ENCODE results near the gene XPO6.
"Not testable (repeated sequence)": the region's sequence is repeated elsewhere in the genome, so short reads cannot be mapped to it uniquely, and the experiment has no call there.

Gene XPO6

GRCh38 chr16:28145796-28146195, 66.0 kb downstream of the XPO6 start:
- DNase-seq, result no peak

DNA sequence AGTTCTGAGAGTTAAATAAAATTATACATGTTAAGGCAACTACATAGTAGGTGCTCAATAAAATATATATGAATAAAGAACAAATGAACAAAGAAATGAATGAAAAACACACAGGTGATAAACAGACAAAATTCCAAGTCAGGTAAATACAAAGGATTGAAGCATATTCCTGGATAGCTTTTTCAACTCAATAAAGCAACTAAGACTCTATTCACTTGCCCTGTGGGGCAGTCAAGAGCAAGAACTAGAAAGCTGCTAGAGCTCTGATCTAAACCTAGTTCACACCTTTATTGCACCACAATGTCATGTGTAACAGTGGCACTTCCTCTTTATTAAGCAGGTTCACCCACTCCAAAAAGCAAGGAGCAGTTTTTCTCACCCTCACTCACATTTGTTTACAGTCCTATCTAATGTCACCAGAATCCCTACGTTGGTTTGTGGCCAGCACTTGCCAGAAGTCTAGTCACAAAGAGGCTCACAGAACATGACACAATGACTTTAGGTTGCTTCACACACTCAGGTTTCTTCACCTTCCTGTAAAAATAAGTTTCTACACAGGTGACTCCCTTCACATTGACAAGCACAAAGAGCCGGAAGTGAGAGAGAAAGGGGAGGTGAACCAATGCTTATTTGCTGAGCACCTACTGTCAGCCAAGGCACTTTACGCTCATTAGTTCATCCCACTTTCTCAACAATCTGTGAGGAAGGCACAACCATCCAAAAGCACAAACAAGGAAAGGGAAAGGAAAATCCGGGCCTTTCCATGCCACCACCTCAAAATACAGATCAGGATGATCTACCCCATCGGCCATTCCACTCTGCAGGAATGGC, 70.8 kb downstream of the XPO6 start:
- DNase-seq, result no peak

DNA sequence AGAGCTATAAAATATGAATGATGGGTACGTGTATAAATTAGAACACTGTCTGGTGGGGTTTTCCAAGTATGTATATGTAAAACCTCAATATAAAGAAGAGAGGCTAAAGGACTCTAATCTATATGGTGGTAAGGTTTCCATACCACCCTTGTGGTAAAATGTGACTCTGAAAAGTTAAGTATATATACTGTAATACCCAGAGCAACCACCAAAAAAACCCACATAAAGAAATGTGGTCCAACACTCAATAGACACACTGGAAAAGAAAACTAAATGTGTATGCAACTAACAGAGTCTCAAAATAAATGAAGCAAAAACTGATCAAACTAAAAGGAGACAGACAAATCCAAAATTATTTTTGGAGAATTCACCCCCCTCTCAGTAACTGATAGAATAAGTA, 72.2 kb downstream of the XPO6 start:
- DNase-seq, result no peak

- DNase-seq, result no peak
These were observed 74.9 kb downstream of the XPO6 start for GRCh38 chr16:28136751-28137434.

DNA sequence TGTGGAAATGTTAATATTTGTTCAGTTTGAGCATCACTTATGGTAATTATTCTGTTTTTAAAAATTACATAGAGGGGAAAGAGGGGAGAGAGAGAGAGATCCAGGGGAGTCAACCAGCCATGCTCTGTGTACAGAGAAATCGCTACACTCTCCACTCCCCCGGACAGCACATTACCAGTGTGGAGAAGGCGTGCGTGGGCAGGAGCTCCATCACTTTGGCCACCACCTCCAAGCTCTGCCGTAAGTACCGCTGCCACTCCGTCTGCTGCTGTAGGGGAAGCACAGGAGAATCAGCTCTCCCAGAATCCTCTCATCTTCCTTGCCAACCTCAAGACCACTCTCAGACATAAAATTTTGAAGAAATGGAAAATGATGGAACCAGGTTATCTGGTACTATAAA, 78.1 kb downstream of the XPO6 start:
- DNase-seq, result no peak

DNA sequence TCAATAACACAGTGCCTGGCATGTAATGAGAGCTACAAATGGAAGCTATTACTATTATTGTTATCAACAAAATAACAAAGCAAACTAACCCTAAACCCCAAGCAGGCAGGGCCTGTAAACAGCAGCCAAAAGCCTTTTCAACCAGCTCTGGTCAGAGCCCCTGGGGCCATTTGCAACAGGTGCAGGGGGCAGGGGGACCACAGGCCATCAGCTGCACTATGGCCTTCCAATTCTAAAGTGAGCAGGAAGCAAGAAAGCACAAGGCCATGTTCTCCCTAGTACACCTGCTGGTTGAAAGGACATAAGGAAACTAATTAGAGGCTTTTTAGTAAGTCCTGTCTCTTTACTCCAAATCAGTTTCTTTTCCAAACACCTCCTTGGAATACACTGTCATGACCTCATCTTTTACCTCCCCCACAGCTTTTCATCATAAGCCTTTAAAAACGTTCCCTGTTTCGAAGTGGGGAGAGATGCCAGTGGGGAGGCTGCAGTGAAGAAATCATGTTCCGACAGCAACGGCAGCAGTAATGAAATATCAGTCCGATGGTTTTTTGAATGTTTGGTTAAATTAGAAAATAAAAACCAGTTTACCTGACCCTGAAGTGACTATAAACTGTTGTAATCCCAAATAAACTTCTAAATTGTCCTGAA, 79.9 kb downstream of the XPO6 start:
- no peak for DNase-seq

DNA sequence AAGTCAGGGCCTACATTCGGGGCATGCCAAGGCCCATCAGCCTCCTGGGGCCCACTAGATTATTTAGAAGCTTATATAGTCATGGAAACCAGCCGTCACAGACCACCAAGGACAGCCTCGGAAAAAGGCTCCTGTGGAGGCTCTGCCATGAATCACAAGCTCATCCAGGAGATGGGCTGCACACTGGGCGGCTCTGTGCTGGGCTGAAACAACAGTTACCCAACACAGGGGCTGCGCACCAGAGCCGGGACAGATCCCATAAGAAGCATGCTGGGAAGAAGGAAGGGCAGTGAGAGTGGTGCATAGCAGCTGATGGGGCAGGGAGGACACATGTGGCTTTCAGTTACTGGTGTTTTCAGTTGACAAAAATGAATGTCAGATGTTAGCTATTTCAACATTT, 80.6 kb downstream of the XPO6 start:
- DNase-seq, result no peak

DNA sequence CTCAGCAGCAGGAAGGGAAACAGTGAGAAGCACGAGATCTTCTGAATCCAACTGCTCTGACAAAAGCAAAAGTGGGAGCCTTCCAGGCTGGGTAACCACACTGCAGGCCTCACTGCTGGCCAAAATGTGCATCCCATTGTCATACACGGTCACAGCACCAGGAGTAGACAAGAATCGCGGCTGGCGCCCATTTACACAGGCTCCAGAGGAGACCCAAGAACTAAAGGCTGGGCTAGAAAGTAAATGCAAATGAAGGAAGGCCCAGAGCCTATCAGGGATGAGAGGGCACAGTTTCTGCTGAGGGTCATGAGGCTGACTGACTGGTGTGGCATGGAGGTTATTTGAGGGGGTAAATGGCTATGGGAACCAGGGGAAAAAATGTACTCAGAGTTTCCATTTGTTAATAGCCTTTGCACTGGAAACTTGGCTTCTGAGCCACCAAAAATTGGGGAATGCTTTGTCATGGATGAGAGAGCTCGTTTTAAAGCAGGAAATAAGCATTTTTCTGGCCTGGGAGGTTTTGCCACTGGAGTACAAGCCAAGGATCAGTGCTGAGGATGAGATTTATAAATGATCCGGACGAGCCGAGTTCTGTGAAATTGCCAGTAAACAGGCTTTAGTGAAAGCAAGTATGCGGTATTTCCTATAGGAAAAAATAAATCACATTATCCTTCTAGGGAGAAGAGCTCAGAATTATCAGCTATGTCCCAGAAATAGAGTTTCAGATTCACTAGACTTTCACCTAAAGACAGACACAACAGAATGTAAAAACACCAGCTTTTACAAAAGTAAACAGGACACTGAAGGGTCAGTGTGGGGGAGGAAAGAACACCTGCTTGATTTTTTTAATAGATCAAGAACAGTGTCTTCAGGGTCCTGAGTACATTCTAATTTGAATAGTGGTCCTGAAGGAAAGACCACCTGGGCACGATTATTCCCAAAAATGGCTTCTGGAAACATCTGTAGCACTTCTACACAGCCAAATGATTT, 81.4 kb downstream of the XPO6 start:
- no peak for DNase-seq

DNA sequence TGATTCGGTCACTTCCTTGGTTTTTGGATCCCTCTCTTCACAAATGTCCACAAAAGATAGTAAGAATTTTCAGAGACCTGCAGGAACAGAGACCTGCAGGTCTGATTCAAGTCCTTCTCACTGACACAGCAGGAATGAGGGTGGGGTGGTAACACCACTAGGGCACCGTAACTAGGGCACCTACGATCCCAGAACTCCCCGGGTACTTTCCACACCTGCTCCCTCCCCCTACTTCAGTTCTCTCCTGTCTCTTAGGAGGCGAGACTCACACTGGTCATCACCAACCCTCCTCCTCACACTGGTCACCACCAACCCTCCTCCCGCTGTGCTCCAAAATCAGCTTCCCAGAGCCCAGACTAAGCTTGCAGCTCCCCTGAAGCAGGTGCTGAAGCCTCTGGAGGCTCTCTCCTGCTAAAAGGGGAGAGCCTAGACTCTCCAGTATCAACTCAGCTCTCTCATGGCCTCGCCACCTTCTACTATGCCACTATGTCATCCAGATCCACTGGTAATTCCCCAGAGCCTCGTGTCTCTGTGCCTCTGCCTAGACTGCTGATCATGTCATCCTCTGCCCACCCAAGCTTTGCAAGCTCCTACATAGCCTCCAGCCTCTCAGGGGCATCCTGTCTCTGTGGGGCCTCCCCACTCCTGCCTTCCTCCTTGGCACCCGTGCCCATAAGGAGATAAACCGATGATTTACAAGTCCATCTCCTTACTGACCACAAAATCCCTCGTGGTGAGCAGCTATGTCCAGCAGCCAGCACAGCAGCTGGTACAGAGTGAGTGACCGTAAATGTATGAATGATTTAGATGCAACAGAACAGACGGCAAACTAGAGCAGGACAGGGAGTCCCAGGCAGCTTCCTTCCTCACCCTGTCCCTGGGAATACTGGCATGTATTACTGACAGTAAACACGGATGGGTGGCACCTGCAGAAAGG, 84.8 kb downstream of the XPO6 start:
- DNase-seq, result no peak

- no peak for DNase-seq
These were observed 86.2 kb downstream of the XPO6 start for GRCh38 chr16:28125592-28125991.

GRCh38 chr16:28121527-28121926, 90.2 kb downstream of the XPO6 start:
- DNase-seq, result no peak

- DNase-seq, result no peak
These were observed 91.0 kb downstream of the XPO6 start for GRCh38 chr16:28120754-28121153.

DNA sequence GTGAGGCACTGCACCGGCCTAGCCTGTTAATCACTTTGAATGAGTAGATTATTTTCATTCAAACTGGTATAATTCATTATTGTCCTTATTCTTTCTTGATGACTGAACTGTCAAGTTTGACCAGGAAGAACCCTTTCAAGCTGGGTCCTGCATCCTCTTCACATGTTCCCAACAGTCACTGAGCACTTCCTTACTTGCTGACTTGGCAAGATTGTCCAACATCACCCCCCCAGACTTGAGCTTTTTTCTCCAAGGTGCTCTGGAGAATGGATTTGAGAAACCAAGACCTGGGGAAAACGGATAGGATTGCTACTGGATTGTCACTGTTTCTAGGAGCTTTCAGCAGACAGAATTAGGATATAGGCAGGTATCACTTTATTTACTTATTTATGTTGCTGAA, 93.1 kb downstream of the XPO6 start:
- DNase-seq, result no peak

DNA sequence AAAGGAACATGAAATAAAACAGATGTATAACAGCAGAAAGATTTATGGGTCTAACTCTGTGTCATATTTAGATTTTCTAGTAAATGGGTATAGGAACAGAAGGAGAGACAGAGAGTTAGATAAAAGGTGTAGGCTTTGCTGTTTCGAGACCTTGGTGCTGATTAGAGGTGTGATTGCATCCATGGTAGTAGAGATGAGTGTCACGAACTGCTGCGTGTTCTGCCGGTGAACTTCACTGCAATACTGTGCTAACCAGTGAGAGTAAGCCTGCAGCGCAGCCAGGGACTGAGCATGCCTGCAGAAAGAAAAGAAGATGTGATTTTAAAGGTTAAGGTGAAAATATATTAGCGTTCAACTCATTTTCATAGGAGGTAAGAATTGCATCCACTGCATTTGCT, 94.6 kb downstream of the XPO6 start:
- no peak for DNase-seq

DNA sequence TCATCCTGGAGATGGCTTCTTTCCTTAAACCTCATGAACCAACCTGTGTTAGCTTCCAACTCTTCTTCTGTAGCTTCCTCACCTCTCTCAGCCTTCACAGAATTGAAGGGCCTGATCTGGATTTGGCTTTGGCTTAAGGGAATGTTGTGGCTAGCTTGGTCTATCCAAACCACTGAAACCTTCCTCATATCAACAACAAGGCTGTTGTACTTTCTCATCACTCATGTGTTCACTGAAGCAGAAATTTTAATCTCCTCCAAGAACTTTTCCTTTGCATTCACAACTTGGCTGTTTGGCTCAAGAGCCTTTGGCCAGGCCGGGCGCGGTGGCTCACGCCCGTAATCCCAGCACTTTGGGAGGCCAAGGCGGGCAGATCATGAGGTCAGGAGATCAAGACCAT, 95.9 kb downstream of the XPO6 start:
- not testable (repeated sequence) for DNase-seq

DNA sequence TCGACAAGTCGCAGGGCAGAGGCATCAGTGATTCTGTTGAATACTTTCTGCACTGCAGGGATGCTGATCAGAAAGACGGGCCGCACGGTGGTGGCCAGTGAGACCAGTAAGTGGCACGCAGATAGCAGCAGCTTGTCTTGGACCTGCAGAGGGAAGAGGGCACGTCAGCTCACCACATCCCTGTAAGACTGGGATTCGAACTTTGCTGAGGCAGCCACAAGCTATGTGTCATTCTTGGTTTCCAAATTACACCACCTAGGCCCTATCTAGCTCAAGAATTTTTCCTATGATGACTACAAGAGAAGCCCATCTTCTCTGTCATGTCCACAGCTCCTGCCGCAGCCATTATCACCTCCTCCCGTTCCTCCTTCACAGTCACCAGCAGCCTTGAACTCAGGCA, 98.9 kb downstream of the XPO6 start:
- DNase-seq, result no peak

- no peak for DNase-seq
These were observed 100.8 kb downstream of the XPO6 start for GRCh38 chr16:28110977-28111376.

- DNase-seq, result no peak
These were observed 101.3 kb downstream of the XPO6 start for GRCh38 chr16:28110479-28110878.

- DNase-seq, result no peak
These were observed 101.7 kb downstream of the XPO6 start for GRCh38 chr16:28110074-28110473.

- no peak for DNase-seq
These were observed 103.0 kb downstream of the XPO6 start for GRCh38 chr16:28108590-28109247.

GRCh38 chr16:28107232-28107631, 104.5 kb downstream of the XPO6 start:
- no peak for DNase-seq
